ENCODE measurements around the gene NCCRP1. TPM values are rescaled to one million over a fixed set of nuclear protein-coding genes. Genes with fewer than 3 reads are reported as not detected.

The NCCRP1 gene
- total and polyA plus RNA-seq, 4 donors = not detected

DNA sequence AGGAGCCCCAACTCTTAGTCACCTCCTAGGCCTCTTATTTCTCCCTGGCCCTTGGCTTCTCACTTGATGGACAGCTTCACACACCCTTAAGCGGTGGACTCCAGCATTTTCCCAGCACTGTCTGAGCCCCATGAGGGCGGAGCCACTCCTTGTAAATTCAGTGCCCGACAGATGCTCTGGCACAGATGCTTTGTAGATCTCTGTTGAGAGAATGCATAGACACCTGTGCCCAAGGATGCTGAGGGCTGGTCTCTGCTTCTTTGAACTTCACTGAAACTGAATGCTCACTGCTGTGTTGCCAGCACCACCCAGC lies 4.0 kb downstream of the NCCRP1 start:
- no peak overlapping the region for H3K4me3 ChIP-seq (ENCODE audit: low read depth in 1 of 3, low read length in 3 of 3)
- no peaks in the 10 kb centered on the region for H3K36me3 ChIP-seq (ENCODE audit: control insufficient read depth in 4 of 4, insufficient read depth in 3 of 4, low read depth in 1 of 4, low read length in 3 of 4)
- H3K4me1 ChIP-seq (ENCODE audit: control insufficient read depth in 4 of 4, insufficient read depth in 4 of 4, low read length in 3 of 4) = peaks cover 0 to 8% (median 2%) of the 10 kb centered on the region in 4 donors
- no peak overlapping the region for H3K27ac ChIP-seq (ENCODE audit: low read depth in 1 of 2, low read length in 2 of 2)
- peaks cover 2 to 20% (median 6%) of the 10 kb centered on the region in 4 donors for H3K27me3 ChIP-seq (ENCODE audit: control insufficient read depth in 4 of 4, insufficient read depth in 4 of 4, low read length in 3 of 4)
- H3K9me3 ChIP-seq (ENCODE audit: control insufficient read depth in 4 of 4, low read length in 3 of 4) = no peaks in the 10 kb centered on the region
- no peak for TF ChIP-seq HNF4A (conservative IDR thresholded peaks at IDR 0.05)
- TF ChIP-seq, protein P1, sequence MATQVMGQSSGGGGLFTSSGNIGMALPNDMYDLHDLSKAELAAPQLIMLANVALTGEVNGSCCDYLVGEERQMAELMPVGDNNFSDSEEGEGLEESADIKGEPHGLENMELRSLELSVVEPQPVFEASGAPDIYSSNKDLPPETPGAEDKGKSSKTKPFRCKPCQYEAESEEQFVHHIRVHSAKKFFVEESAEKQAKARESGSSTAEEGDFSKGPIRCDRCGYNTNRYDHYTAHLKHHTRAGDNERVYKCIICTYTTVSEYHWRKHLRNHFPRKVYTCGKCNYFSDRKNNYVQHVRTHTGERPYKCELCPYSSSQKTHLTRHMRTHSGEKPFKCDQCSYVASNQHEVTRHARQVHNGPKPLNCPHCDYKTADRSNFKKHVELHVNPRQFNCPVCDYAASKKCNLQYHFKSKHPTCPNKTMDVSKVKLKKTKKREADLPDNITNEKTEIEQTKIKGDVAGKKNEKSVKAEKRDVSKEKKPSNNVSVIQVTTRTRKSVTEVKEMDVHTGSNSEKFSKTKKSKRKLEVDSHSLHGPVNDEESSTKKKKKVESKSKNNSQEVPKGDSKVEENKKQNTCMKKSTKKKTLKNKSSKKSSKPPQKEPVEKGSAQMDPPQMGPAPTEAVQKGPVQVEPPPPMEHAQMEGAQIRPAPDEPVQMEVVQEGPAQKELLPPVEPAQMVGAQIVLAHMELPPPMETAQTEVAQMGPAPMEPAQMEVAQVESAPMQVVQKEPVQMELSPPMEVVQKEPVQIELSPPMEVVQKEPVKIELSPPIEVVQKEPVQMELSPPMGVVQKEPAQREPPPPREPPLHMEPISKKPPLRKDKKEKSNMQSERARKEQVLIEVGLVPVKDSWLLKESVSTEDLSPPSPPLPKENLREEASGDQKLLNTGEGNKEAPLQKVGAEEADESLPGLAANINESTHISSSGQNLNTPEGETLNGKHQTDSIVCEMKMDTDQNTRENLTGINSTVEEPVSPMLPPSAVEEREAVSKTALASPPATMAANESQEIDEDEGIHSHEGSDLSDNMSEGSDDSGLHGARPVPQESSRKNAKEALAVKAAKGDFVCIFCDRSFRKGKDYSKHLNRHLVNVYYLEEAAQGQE (IDR thresholded peaks at IDR 0.05) = no peak
- TF ChIP-seq SP1 (IDR thresholded peaks at IDR 0.05) = no peak
- TF ChIP-seq, protein P2, sequence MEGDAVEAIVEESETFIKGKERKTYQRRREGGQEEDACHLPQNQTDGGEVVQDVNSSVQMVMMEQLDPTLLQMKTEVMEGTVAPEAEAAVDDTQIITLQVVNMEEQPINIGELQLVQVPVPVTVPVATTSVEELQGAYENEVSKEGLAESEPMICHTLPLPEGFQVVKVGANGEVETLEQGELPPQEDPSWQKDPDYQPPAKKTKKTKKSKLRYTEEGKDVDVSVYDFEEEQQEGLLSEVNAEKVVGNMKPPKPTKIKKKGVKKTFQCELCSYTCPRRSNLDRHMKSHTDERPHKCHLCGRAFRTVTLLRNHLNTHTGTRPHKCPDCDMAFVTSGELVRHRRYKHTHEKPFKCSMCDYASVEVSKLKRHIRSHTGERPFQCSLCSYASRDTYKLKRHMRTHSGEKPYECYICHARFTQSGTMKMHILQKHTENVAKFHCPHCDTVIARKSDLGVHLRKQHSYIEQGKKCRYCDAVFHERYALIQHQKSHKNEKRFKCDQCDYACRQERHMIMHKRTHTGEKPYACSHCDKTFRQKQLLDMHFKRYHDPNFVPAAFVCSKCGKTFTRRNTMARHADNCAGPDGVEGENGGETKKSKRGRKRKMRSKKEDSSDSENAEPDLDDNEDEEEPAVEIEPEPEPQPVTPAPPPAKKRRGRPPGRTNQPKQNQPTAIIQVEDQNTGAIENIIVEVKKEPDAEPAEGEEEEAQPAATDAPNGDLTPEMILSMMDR (IDR thresholded peaks at IDR 0.05; ENCODE audit: low read depth, low read length, missing input control) = no peak
- no peak overlapping the region for H3K9ac ChIP-seq (ENCODE audit: low read depth in 1 of 2, low read length in 2 of 2)
- WGBS = 76% methylated on average over 3 of the region's 3 CpGs
- no peak for DNase-seq (ENCODE audit: low spot score)

DNA sequence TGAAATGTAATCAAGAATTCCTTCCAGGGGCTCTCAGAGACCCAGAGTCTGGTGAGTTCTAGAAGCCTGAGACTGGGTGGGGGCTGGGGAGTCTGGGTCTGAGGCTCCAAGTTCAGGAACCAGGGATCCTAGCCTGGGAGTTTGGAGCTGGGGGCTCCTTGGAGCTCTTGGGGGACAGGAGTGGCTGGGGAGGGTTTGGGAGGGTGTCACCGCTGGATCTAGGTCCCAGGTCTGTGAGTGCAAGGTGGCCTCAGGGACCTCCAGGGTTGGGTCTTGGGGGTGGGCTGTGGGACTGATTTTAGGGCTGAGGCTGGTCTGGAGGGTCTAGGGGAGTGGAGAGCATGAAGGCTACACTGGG lies 6.2 kb downstream of the NCCRP1 start:
- TF ChIP-seq JUND (IDR thresholded peaks at IDR 0.05) (no peak), YY1 (IDR thresholded peaks at IDR 0.05) (no peak), SP1 (IDR thresholded peaks at IDR 0.05) (no peak), GABPA (IDR thresholded peaks at IDR 0.05 in 1 of 2, conservative IDR thresholded peaks at IDR 0.05 in 1 of 2) (no peak), TAF1 (conservative IDR thresholded peaks at IDR 0.05) (no peak)
- TF ChIP-seq, protein P3, sequence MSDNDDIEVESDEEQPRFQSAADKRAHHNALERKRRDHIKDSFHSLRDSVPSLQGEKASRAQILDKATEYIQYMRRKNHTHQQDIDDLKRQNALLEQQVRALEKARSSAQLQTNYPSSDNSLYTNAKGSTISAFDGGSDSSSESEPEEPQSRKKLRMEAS (IDR thresholded peaks at IDR 0.05) = no peak
- TF ChIP-seq, protein P4, sequence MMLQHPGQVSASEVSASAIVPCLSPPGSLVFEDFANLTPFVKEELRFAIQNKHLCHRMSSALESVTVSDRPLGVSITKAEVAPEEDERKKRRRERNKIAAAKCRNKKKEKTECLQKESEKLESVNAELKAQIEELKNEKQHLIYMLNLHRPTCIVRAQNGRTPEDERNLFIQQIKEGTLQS (IDR thresholded peaks at IDR 0.05) = no peak
- 94% methylated on average over 1 of the region's 1 CpG for WGBS
- Histone ChIP-seq H3K36me3 (ENCODE audit: control insufficient read depth in 4 of 4, insufficient read depth in 3 of 4, low read depth in 1 of 4, low read length in 3 of 4) (no peaks in the 10 kb centered on the region), H3K9ac (ENCODE audit: low read depth in 1 of 2, low read length in 2 of 2) (no peak overlapping the region), H3K4me1 (ENCODE audit: control insufficient read depth in 4 of 4, insufficient read depth in 4 of 4, low read length in 3 of 4) (peaks cover 0 to 3% (median 0%) of the 10 kb centered on the region in 4 donors), H3K9me3 (ENCODE audit: control insufficient read depth in 4 of 4, low read length in 3 of 4) (no peaks in the 10 kb centered on the region), H3K4me3 (ENCODE audit: low read depth in 1 of 3, low read length in 3 of 3) (no peak overlapping the region), H3K27ac (ENCODE audit: low read depth in 1 of 2, low read length in 2 of 2) (no peak overlapping the region), H3K27me3 (ENCODE audit: control insufficient read depth in 4 of 4, insufficient read depth in 4 of 4, low read length in 3 of 4) (peaks cover 0 to 7% (median 3%) of the 10 kb centered on the region in 4 donors)
- no peak for DNase-seq (ENCODE audit: low spot score)

All from liver (tissue), 9 donors.